Measurements from ENCODE around the gene TAF5L. TPM values are rescaled to one million over a fixed set of nuclear protein-coding genes. Genes with fewer than 3 reads are reported as not detected.

The TAF5L gene
- total RNA-seq, 1 donor from 2014 or later = 12.5 TPM

- no peak for DNase-seq (ENCODE audit: low spot score)
- intact Hi-C loops (cut with DNase I) = no loop called here
These were observed 70.9 kb downstream of the TAF5L start for GRCh38 chr1:229554886-229555621.

GRCh38 chr1:229553621-229554130 is 72.2 kb downstream of the TAF5L start:
- intact Hi-C loops (cut with DNase I) = no loop called here
- no peak for DNase-seq (ENCODE audit: low spot score)

- DNase-seq (ENCODE audit: low spot score) = no peak
- intact Hi-C loops (cut with DNase I) = no loop called here
These were observed 73.2 kb downstream of the TAF5L start for GRCh38 chr1:229552732-229553131.

- no peak for DNase-seq (ENCODE audit: low spot score)
- intact Hi-C loops (cut with DNase I) = no loop called here
These were observed 74.9 kb downstream of the TAF5L start for GRCh38 chr1:229550812-229551567.

- no peak for DNase-seq (ENCODE audit: low spot score)
- intact Hi-C loops (cut with DNase I) = no loop called here
These were observed 78.4 kb downstream of the TAF5L start for GRCh38 chr1:229547542-229547941.

- intact Hi-C loops (cut with DNase I) = no loop called here
- DNase-seq (ENCODE audit: low spot score) = no peak
These were observed 81.3 kb downstream of the TAF5L start for GRCh38 chr1:229544587-229544986.

Other genes starting within 250 kb of the TAF5L start
- gene ACTA1, start 192.0 kb downstream of the TAF5L start, total RNA-seq = 14,709 TPM
- 24.5 TPM for gene NUP133, start 117.8 kb downstream of the TAF5L start, total RNA-seq
- 11.0 TPM for gene ABCB10, start 67.4 kb downstream of the TAF5L start, total RNA-seq
- 5.5 TPM for gene URB2, start 125 bp upstream of the TAF5L start, total RNA-seq